Left forelimb (tissue), 1 donor: ENCODE data around the gene TNFRSF1A.
"Not testable (repeated sequence)": the region's sequence is repeated elsewhere in the genome, so short reads cannot be mapped to it uniquely, and the experiment has no call there.

ENCODE experiments used
- DNase-seq: peaks from one replicate; pipeline ENCODE4 v3.0.0-alpha.2; 2018; ENCODE audit warnings: low spot score

TNFRSF1A gene

GRCh38 chr12:6356374-6356820 is 14.5 kb upstream of the TNFRSF1A start:
- DNase-seq = no peak

GRCh38 chr12:6355491-6356373 is 13.9 kb upstream of the TNFRSF1A start:
- DNase-seq = no peak

- DNase-seq = no peak
Observed at GRCh38 chr12:6354495-6355393, 12.9 kb upstream of the TNFRSF1A start.

- DNase-seq = no peak
Observed at GRCh38 chr12:6352193-6353173, 10.6 kb upstream of the TNFRSF1A start.

- DNase-seq = no peak
Observed at GRCh38 chr12:6351622-6352021, 9.7 kb upstream of the TNFRSF1A start.

- DNase-seq = no peak
Observed at GRCh38 chr12:6347367-6348338, 5.8 kb upstream of the TNFRSF1A start.

GRCh38 chr12:6346942-6347341 is 5.1 kb upstream of the TNFRSF1A start:
- no peak for DNase-seq

GRCh38 chr12:6346235-6346832 is 4.5 kb upstream of the TNFRSF1A start:
- no peak for DNase-seq

GRCh38 chr12:6345319-6346091 is 3.6 kb upstream of the TNFRSF1A start:
- DNase-seq = no peak

- DNase-seq = not testable (repeated sequence)
Observed at GRCh38 chr12:6344101-6344660, 2.3 kb upstream of the TNFRSF1A start.

GRCh38 chr12:6343518-6343917 is 1.6 kb upstream of the TNFRSF1A start:
- no peak for DNase-seq

- no peak for DNase-seq
Observed at GRCh38 chr12:6342140-6342889, 439 bp upstream of the TNFRSF1A start.

GRCh38 chr12:6340745-6341416 is 995 bp downstream of the TNFRSF1A start:
- no peak for DNase-seq

GRCh38 chr12:6340032-6340638 is 1.7 kb downstream of the TNFRSF1A start:
- no peak for DNase-seq

GRCh38 chr12:6338955-6339354 is 2.9 kb downstream of the TNFRSF1A start:
- DNase-seq = no peak

- not testable (repeated sequence) for DNase-seq
Observed at GRCh38 chr12:6338536-6338935, 3.3 kb downstream of the TNFRSF1A start.

- DNase-seq = no peak
Observed at GRCh38 chr12:6337958-6338433, 3.9 kb downstream of the TNFRSF1A start.
